H1 (cell line): ENCODE measurements around the gene LSM14B. TPM values are rescaled to one million over a fixed set of nuclear protein-coding genes. Genes with fewer than 3 reads are reported as not detected.

Source experiments
- BACH1 ChIP-seq: IDR thresholded peaks from 2 replicates; pipeline ENCODE4 v1.6.1; 2012; ENCODE audit warnings: low read length, improper control_type of control experiment
- CHD2 ChIP-seq: IDR thresholded peaks from 2 replicates; pipeline ENCODE4 v1.6.1; 2012; ENCODE audit warnings: low read length, improper control_type of control experiment
- POLR2AphosphoS5 ChIP-seq: IDR thresholded peaks from 2 replicates; pipeline ENCODE4 v1.6.1; 2011; ENCODE audit warnings: low read depth, low read length
- SP1 ChIP-seq: IDR thresholded peaks from 2 replicates; pipeline ENCODE4 v1.6.1; 2011; ENCODE audit warnings: low read depth, low read length
- TAF7 ChIP-seq: optimal IDR thresholded peaks from 2 replicates; pipeline ENCODE3; 2011; ENCODE audit warnings: low read depth, mild to moderate bottlenecking, inconsistent platforms, low read length, moderate library complexity, borderline replicate concordance
- polyA plus RNA-seq, 7 experiments: library from polyadenylated mRNA; depleted of rRNA in 3 of 7; stranded (reverse) in 5 of 7; unstranded in 2 of 7; fragments of >200 nt in 5 of 7; fragments of 200-250 nt in 2 of 7; gene quantifications; 1 replicate in 5 of 7; 2 replicates in 1 of 7; 4 replicates in 1 of 7; pipeline versions ENCODE4 v1.2.1 to v1.2.3, GENCODE V29; 2011 to 2013; ENCODE audit warnings: missing spikeins in 2 of 7, mixed read lengths in 2 of 7
- total RNA-seq: library from RNA; stranded (reverse); fragmentation: NEBNext Ultra II Directional; extraction: Animal tissue kit (Norgen Biotek cat#: 25700); gene quantifications from 2 replicates; pipeline ENCODE4 v1.2.1, GENCODE V29; 2021
- TF ChIP-seq, protein P1 (sequence below): IDR thresholded peaks from 2 replicates; pipeline ENCODE4 v1.6.1; 2011; ENCODE audit warnings: low read depth, mild to moderate bottlenecking, low read length; ENCODE audit not compliant: insufficient read depth

The LSM14B gene
- total and polyA plus RNA-seq, 2 of the 8 experiments (the other 6 are each of a cell fraction or from before 2014, with no cell fraction given), result 58.3 to 65.6 TPM

DNA sequence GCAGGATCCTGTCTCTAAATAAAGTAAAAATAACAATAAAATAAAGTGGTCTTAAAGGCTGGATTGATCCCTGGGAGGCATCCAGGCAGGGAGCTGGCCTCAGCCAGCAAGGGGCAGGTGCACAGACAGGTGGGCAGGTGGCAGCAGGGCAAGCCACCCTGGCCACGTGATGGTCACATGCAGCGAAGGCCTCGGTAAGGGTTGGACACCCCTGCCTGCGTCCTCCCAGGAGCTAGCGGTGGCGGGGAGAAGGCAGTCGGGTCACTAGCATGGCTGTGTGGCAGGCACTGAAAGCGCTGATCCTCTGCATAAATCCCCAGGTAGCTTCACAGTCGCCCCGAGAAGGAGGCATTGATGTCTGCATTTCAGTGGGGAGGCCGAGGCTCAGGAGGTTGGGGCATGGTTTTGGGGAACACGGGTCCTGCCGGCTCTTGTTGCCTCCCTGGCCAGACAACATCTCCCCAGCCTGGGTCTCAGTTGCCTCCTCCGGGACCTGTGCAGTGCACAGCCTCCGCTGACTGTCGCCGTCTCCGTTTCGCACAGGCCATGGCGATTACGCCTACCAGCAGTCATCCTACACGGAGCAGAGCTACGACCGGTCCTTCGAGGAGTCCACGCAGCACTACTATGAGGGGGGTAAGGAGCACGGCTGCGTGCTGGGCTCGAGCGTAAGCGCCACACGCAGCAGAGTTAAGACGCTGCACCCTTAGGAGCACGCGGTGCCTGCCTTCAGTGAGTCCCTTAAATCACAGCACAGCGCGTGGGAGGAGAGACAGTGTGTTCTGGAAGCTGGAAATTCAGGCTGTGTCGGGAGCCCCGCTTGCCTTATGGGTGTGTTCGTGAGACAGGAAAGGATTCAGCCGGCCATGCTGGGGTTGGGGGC lies 42.8 kb downstream of the LSM14B start (continued):
- TF ChIP-seq SP1, result no peak
- no peak; the same call in 1 of the 2 replicates for TF ChIP-seq POLR2AphosphoS5
- TF ChIP-seq TAF7, result no peak
- no peak for TF ChIP-seq CHD2
- TF ChIP-seq, protein P1, sequence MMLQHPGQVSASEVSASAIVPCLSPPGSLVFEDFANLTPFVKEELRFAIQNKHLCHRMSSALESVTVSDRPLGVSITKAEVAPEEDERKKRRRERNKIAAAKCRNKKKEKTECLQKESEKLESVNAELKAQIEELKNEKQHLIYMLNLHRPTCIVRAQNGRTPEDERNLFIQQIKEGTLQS, result no peak
- no peak for TF ChIP-seq BACH1
